SKM-1 (cell line): ENCODE measurements around the gene ANAPC4.
A peak's percentile ranks its signal among the peaks of the same experiment; 100 is the strongest.

Source experiments
- DNase-seq: peaks from one replicate; lab custom pipeline; 2025; ENCODE audit not compliant: unreplicated experiment; lab: John Stamatoyannopoulos, UW

ANAPC4 gene

DNA sequence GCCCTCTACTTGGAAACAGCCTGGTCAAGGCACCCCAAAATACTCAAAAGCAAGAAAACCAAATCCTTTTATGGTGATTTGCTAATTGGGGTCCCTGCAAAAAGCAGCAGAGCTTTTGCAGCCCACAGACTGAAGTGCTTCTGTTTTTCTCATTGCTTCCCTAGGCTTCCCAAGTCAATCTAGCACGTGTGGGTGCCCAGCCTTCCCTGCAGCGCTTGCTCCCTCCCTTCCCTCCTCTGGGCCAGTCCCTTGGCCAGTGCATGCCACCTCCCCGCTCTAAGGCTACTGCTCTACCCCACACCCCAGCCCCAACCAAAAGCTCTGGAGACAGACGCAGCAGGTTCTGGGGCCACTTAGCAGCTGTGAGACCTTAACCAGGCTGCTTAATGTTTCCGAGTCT lies 53.6 kb downstream of the ANAPC4 start:
- DNase-seq = no peak

DNA sequence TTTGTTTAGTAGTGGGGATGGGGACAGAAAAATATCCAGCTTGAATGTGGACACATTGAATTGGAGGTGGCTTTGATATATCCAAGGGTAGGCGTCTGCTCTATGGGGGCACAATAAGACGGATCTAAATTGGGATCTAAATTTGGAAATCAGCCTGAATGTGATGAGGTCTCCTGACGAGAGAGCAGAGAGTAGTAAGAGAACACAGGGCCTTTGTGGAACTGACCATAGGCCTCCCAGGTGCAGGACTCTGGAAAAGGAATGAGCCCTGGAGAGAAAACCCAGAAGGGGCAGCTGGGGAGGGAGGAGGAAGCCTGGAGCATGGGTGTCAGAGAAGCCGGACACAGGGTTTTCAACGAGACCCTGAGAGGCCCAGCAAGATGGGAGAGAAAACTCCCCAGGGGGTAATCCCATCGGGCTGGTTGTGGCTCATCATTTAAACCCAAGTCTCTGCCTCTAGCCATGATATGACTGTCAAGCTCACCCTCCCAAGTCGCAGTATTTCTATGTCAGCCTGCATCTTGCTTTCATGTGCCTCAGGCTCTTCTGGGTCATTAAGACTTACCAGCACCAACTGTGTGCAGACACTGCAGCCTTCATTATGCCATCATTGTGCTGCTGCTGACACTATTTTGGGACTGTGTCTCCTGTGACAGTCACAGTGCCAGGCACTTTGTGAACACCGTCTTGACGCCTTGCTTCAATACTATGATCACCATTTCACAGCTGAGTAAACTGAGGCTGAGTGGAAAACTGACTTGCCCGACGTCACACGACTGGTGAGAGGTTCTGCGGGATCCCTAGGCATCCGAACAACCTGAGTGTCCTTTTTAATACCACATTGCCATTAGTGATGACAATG lies 57.1 kb downstream of the ANAPC4 start:
- DNase-seq = no peak

DNA sequence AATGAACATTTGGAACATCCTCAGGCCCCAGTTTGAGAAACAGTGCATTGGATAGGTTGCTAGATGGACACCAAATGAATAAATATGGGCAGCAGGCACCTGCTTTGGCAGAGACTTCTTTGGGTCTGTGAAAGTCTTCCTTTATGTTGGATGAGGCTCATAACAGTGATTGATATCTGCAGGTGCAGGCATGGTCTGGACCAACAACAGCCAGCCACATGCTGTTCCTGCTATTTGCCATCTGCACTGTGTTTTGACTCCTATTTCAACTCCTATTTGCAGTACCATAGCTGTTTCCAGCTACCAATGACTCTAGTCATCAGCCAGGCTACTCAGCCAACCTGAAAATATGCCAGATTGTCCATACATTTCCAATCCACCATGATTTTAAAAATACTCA lies 60.9 kb downstream of the ANAPC4 start:
- DNase-seq = no peak

DNA sequence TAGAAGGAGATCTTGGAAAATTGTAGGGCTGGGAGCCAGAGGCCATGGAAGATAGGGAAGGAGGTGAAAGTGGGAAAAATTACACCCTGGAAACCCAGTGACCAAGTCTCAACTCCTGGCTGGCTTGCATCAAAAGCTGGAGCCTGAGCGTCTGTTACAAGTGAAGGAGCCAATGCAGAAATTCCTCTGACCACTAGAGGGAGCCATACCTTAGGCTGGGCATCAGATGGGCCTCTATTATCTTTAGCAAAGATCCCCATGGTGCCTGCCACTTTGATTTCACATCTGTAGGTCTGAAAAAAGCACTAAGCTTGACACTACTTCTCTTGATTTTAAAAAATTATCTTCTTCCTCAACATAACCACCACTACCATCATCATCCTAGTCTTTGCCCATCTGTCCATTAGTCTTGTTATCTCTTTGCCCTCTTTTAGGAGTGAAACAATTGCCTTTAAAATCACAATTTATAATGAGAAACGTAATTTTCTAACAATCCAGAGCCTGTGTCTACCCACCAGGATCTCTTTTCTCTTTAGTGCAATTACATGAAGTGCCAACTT lies 62.9 kb downstream of the ANAPC4 start:
- DNase-seq = peak; percentile 60

DNA sequence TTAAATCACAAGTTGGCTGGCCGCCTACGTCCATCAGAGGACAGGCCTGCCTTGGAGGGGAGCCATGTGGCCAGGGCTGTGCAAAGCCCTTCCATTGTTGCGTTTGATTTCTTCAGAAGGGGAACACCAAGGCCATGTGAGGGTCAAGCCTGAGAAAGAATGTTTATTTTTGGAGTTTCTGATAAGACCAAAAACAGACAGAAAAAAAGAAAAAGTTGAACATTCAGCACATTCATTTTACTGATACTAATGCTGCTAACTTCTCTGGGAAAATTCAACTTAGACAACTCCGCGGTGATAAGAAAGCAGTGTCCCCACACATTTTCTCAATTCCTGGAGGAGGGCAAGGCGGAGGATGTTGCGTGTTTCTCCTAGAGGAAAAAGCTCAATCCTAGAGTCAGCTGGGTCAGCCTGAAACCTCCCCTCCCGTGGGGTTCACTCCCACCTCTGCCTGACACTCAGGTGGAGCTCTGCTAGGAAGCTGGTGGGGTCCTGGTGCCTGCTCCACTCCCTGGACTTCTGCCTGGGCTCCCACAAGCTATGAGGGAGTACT lies 63.5 kb downstream of the ANAPC4 start:
- DNase-seq = no peak

DNA sequence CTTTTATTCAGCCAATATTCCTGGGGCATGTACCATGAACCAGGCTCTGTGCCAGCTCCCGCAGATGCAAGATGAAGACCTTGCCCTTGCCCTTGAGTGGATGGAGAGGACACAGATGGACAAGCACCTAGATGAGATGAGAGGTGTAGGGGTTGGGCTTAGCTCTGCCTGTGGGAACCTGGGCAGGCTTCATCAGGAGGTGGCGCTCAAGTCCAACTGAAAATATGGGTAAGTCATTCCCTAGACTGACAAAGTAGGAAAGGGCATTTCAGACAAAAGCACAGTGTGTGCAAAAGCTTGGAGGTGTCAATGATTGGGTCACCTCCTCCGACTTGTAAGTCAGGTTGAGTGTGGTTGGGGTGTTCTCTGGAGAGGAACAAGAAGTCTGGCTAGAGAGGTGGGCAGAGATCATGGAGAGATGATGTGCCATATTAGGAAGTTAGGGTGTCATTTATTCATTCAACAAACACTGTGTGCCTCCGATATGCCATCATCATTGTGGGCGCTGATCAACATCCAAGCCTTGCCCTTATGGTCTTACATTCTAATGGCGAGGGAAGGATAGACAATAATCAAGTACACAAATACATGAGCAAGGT lies 64.6 kb downstream of the ANAPC4 start:
- DNase-seq = peak; percentile 27

DNA sequence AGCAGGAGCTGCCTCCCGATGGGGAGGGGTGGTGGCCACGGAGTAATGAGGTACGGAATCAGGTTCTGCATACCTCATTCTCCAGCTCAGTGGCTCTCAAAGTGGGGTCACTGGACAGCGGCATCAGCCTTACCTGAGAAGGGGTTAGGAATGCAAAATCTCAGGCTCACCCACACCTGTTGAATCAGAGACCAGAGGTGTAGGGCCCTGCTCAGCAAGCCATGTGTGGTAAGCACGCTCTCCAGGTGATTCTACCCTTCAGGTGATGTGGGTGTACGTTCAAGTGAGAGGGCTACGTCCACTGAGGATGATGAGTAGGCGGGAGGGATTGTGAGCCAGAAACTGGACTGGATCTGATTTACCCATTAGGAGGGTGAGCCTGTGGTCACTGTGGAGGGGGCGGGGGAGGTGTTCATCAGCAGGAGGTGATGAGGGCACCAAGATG lies 65.8 kb downstream of the ANAPC4 start:
- DNase-seq = no peak

DNA sequence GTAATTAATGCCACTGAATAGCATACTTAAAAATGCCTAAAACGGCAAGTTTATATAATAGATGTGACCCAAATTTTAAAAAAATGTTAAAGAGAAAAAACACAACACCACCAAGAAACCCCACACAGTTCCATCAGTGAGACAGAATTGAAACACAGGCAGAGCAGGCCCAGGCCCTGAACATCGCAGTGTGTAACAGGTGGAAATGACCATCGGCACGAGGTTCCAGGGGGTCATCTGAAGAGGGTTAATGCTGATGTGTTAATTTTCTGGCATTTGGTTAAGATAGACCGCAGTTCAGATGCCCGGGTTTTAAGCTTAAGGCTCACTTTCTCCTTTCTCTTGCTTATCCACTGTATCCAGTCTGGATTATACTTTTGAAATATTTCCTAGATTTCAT lies 66.8 kb downstream of the ANAPC4 start:
- no peak for DNase-seq

DNA sequence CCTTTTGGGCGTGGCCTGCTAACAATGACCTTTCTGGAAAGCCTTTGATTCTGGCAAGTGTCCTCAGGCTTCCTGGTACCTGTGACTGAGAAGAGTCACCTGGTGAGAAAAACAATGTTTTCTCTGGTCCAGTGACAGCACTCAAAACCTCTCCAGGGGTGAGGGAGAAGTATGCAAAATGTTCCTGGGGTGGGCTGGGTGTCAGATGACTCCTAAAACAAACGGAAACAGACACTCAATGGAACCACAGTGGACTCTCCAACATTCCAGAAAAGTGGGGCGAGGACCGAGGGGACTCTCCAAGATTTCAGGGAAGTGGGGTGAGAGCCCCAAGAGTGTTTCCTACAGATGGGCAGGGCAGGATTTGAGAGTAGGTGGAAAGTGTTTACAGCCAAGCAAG lies 69.5 kb downstream of the ANAPC4 start:
- DNase-seq = no peak

DNA sequence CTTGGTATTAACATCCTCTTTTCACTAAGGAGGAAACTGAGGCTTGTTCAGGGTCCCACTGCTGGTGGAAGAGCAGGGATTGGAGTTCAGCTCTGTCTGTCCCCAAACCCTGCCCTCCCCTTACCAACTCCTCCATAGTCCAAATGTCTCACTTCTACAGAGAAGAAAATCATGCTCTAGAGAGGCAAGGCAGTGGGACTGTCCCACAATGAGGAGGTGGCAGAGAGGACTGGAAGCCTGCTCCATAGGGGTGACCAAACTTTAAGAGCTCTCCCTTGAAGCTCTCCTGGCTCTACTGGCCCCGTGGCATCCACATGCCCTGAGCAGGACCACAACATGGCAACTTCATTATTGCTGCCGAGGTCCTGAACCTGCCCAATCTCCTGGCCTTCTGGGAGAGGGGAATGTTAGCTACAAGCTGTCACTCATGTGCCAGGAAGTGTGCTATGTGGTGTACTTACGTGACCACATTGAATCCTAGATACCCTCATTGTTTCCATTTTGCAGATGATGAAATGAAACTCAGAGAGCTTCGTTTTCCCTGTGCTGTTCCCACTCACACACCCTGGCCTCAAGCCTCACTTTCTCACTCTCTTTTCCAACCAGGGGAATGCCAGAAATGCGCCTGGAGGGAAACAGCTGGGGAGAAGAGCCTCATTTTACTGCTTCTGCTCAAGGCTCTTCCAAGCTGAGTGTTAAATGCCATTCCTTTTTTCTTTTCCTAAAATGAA lies 71.5 kb downstream of the ANAPC4 start:
- no peak for DNase-seq

DNA sequence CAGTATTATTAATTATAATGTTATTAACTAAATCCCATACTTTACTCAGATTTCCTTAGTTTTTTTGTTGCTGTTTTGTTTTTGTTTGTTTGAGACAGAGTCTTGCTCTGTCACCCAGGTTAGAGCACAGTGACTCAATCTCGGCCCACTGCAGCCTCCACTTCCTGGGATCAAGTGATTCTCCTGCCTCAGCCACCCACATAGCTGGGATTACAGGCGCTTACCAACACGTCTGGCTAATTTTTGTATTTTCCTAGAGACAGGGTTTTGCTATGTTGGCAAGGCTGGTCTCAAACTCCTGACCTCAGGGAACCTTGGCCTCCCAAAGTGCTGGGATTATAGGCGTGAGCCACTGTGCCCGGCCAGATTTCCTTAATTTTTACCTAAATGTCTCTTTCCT lies 72.2 kb downstream of the ANAPC4 start:
- DNase-seq = no peak

DNA sequence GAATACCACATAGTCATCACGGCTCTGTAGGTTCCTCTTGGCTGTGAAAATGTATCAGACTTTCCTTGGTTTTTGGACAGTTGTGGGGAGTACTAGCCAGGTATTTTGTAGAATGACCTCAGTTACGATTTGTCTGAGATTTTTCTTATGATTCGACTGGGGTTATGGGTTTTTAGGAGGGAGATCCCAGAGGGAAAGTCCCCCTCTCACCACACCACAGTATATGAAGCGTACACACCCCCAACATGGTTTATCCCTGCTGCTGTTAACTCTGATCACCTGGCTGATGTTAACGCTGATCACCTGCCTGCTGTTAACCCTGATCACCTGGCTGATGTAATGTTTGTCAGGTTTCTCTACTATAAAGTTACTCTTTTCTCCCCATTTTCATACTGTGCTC lies 72.6 kb downstream of the ANAPC4 start:
- no peak for DNase-seq

DNA sequence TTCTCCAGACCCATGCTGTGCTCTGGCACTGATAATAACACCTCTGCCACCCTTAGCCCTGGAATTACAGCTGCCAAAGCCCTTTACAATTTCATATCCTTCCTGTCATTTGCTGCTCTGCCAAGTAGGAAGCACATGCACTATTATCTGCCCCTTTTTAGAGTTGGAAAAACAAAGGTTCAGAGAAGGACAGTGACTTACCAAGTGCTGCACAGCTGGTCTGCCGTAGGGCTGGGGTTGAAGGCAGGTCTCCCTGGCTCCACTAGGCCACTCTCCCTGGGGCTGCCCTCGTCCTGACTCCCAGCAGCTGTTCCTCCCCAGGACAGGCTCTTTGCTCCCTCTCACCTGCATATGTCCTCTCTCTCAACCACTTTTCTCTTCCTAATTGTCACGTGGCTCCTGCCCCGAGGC lies 73.4 kb downstream of the ANAPC4 start:
- no peak for DNase-seq

DNA sequence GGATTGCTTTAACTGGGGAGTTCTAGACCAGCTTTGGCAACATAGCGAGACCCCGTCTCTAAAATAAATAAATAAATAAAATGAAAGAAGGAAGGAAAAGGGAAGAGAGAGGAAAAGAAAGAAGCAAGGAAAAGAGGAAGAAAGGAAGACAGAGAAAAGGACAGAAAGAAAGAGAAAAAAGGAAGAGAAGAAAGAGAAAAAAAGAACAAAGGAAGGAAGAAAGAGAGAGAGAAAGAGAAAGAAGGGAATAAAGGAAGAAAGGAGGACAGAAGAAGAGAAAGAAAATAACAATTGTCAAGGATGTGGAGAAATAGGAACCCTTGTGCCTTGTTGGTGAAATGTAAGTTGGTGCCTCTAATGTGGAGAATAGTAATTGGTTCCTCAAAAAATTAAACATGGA lies 74.6 kb downstream of the ANAPC4 start:
- no peak for DNase-seq

DNA sequence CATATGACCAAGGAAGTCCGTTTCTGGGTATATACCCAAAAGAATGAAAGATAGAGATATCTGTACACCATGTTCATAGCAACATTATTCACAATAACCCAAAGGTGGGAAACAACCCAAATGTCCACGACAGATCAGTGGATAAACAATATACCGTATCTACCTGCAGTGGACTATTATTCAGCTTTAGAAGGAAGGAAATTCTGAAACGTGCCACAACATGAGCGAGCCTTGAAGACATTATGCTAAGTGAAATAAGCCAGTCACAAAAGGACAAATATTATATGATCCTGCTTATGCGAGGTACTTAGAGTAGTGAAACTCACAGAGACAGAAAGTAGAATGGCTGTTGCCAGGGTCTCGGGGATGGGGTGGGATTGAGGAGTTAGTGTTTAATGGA lies 75.0 kb downstream of the ANAPC4 start:
- DNase-seq = no peak

DNA sequence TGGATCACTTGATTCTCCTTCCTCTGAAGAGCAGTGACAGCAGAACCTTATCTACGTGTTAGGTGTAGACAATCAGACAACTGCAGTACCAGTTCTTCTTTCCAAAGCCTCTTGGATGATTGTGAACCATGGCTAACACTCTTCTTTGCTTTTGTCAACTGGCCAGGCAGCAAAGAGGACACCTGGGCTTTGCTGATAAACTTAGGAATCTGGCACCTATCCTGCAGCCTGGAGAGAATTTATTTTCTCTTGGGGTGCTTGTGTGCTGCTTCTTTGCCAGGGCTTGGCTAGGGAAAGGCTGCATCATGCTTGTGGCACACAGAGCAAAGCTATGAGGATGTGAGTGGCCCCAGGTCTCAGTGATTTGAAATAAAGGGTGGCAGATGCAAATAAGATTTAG lies 77.4 kb downstream of the ANAPC4 start:
- no peak for DNase-seq

DNA sequence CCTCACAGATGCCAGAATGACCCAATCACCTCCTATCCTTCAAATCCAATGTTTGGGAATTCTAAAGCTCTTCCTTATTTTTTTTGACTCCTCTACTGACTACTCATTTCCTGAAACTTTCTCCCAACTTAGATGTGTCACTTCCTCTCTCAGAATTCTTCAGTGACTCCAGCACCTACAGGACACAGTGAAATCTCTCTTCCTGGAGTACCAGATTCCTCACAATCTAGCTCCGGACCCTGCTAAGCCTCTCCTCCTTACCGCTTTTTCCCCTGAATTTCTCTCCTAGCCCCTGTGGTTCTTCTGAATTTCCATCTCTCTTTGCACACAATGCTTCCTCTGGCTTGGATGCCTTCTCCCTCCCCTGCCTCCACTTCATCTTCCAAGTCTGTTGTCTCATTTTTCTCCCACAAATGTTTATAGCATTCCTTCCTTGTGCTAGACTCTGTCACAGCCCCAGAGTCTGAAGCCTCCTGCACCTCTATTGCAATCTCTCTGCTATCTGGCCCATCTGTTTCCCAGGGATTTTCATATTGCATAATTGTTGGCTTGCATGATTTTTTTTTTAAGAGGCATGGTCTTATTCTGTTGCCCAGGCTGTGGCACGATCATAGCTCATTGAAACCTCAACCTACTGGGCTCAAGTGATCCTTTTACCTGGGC lies 80.1 kb downstream of the ANAPC4 start:
- DNase-seq = no peak

DNA sequence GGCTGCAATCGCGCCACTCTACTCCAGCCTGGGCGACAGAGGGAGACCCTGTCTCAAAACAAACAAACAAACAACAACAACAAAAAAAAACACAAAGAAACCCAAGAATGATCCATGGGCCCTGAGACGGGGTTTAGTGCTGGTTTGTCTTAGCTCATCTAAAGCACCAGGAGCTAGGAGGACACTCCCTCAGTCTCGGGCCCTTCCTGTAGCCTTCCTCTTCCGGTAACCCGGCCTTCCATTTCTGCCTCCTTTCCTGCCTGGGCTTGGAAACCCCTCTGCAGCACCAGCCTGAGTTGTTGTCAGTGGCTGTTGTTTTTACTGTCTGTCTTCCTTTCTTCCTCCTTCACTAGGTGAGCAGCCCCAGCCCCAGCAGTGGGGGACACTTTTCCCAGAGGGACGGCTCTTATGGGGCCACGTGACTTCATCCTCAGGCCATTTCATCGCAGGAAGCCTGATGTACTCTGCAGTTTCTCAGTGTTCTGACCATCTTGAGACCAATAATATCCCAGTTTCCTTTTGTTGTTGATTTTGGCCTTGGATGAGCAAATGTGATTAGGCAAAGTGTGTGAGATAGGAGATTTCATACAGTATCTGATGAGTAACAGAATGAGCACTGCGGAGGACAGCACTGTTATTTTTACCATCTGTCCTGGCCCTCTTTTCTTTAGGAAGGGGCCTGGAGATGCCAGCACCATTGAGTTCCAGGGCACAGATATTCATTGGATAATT lies 90.1 kb downstream of the ANAPC4 start:
- DNase-seq = no peak

DNA sequence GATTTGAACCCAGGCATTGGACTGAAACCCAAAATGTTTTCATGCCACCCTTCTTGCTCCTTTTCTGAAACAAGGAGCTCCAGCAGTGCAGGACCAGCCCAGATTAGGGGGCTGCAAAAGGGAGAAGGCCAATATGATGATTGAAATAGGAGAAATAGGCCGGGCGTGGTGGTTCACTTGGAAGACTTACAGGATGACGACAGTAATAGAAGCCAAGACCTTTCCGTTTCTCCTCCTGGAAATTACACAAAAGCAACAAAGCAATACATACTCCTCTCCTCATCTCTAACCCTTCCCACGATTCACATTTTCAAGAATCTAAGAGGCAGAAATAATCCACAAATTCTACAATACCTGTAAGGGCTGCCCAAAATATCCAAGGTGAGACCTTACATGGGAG lies 90.8 kb downstream of the ANAPC4 start:
- DNase-seq = no peak
